ENCODE measurements around the gene PNMA6E. TPM values are rescaled to one million over a fixed set of nuclear protein-coding genes. Genes with fewer than 3 reads are reported as not detected.

PNMA6E gene
- total and polyA plus RNA-seq, 2 experiments from 2014 or later = not detected

GRCh38 chrX:153395613-153396319 is 5.4 kb downstream of the PNMA6E start:
- peaks cover 7% of the 10 kb centered on the region; the same call in 2 of the 3 replicates for H3K4me1 Mint-ChIP-seq
- no peaks in the 10 kb centered on the region for H3K9me2 ChIP-seq (ENCODE audit: insufficient read depth)
- H3K36me3 ChIP-seq (ENCODE audit: insufficient read depth) = no peaks in the 10 kb centered on the region
- no peak overlapping the region for H3K4me3 ChIP-seq
- no peaks in the 10 kb centered on the region for H3K27me3 Mint-ChIP-seq (ENCODE audit: insufficient read depth, low read depth, poor library complexity)
- no peaks in the 10 kb centered on the region for H3K27me3 ChIP-seq (ENCODE audit: insufficient read depth)
- no peak overlapping the region for H3K4me2 ChIP-seq
- H3K36me3 Mint-ChIP-seq (ENCODE audit: low read depth) = no peaks in the 10 kb centered on the region
- H4K20me1 ChIP-seq (replicated peaks; ENCODE audit: insufficient read depth) = no peaks in the 10 kb centered on the region
- no peak for TF ChIP-seq REST (IDR thresholded peaks at IDR 0.05; ENCODE audit: unreplicated experiment)
- TF ChIP-seq ZNF331 (CRISPR knock-in tag; IDR thresholded peaks at IDR 0.05; ENCODE audit: low read depth) = no peak
- TF ChIP-seq EZH2 (IDR thresholded peaks at IDR 0.05; ENCODE audit: low read depth, unreplicated experiment) = no peak
- no peak for TF ChIP-seq ZNF462 (CRISPR knock-in tag; IDR thresholded peaks at IDR 0.05)
- no peaks in the 10 kb centered on the region for H3K79me2 ChIP-seq (replicated peaks; ENCODE audit: insufficient read depth)
- no peak for DNase-seq (ENCODE audit: low spot score)
- no peak overlapping the region for H2AFZ ChIP-seq
- no peaks in the 10 kb centered on the region for H3K4me1 ChIP-seq (ENCODE audit: insufficient read depth)
- no peaks in the 10 kb centered on the region for H3F3A ChIP-seq (replicated peaks; ENCODE audit: low read depth)
- no peak overlapping the region for H3K27ac ChIP-seq (ENCODE audit: low read depth)
- no peak overlapping the region for H3K27ac Mint-ChIP-seq
- no peak for ATAC-seq
- no peaks in the 10 kb centered on the region; the same call in 2 of the 3 replicates for H3K9me3 Mint-ChIP-seq
- H3K4me3 Mint-ChIP-seq = no peak overlapping the region
